Measurements from ENCODE around the gene PRSS58.

Gene PRSS58

GRCh38 chr7:142301923-142302550 lies 44.2 kb upstream of the PRSS58 start:
- Histone ChIP-seq H3K4me2 (ENCODE audit: insufficient read depth, low read length) (peak overlapping the region; percentile 72; the same call in 1 of the 2 replicates), H3K36me3 (ENCODE audit: insufficient read depth, low read length) (no peaks in the 10 kb centered on the region), H3K9me3 (ENCODE audit: insufficient read depth, low read length, severe bottlenecking) (no peaks in the 10 kb centered on the region), H3K4me1 (ENCODE audit: insufficient read depth, low read length) (peaks cover 44% of the 10 kb centered on the region), H2AFZ (ENCODE audit: low read depth, low read length) (0 out of 2 replicates have a peak overlapping the region, but pooled peaks have one; percentile 4), H3K27ac (ENCODE audit: low read length) (peak overlapping the region; percentile 65; the same call in 1 of the 2 replicates), H4K20me1 (ENCODE audit: insufficient read depth, low read length) (no peaks in the 10 kb centered on the region), H3K79me2 (ENCODE audit: insufficient read depth, low read length) (no peaks in the 10 kb centered on the region), H3K27me3 (ENCODE audit: insufficient read depth, low read length, poor library complexity) (no peaks in the 10 kb centered on the region), H3K9ac (ENCODE audit: low read depth, low read length) (no peak overlapping the region), H3K4me3 (ENCODE audit: low read depth in 1 of 2, low read length in 2 of 2) (peak overlapping the region in 1 of 2 experiments; percentile 2; a peak in 1 of 4 replicates)
- peak; percentile 42 for DNase-seq
- ATAC-seq (ENCODE audit: insufficient read depth, low read depth): peak; percentile 34; the same call in 1 of the 3 replicates
- TF ChIP-seq CTCF (IDR thresholded peaks at IDR 0.05; ENCODE audit: borderline replicate concordance, extremely low read depth, low read length, poor library complexity, severe bottlenecking) (peak; percentile 81), EZH2 (IDR thresholded peaks at IDR 0.05; ENCODE audit: borderline replicate concordance, low read depth, low read length, severe bottlenecking) (no peak)

GRCh38 chr7:142301299-142301698 lies 43.4 kb upstream of the PRSS58 start:
- Histone ChIP-seq H3K4me2 (ENCODE audit: insufficient read depth, low read length) (peak overlapping the region; percentile 72), H2AFZ (ENCODE audit: low read depth, low read length) (peak overlapping the region; percentile 67), H3K9me3 (ENCODE audit: insufficient read depth, low read length, severe bottlenecking) (no peaks in the 10 kb centered on the region), H4K20me1 (ENCODE audit: insufficient read depth, low read length) (no peaks in the 10 kb centered on the region), H3K27ac (ENCODE audit: low read length) (peak overlapping the region; percentile 65), H3K4me3 (ENCODE audit: low read depth in 1 of 2, low read length in 2 of 2) (peak overlapping the region in 1 of 2 experiments; percentile 49; a peak in 2 of 4 replicates), H3K4me1 (ENCODE audit: insufficient read depth, low read length) (peaks cover 44% of the 10 kb centered on the region), H3K36me3 (ENCODE audit: insufficient read depth, low read length) (no peaks in the 10 kb centered on the region), H3K27me3 (ENCODE audit: insufficient read depth, low read length, poor library complexity) (no peaks in the 10 kb centered on the region), H3K79me2 (ENCODE audit: insufficient read depth, low read length) (no peaks in the 10 kb centered on the region), H3K9ac (ENCODE audit: low read depth, low read length) (peak overlapping the region; percentile 28)
- peak; percentile 79 for DNase-seq
- TF ChIP-seq CTCF (IDR thresholded peaks at IDR 0.05; ENCODE audit: borderline replicate concordance, extremely low read depth, low read length, poor library complexity, severe bottlenecking): peak; percentile 2
- no peak for TF ChIP-seq EZH2 (IDR thresholded peaks at IDR 0.05; ENCODE audit: borderline replicate concordance, low read depth, low read length, severe bottlenecking)
- ATAC-seq (ENCODE audit: insufficient read depth, low read depth): peak; percentile 84

- DNase-seq: peak; percentile 70
- Histone ChIP-seq H2AFZ (ENCODE audit: low read depth, low read length) (peak overlapping the region; percentile 67), H4K20me1 (ENCODE audit: insufficient read depth, low read length) (no peaks in the 10 kb centered on the region), H3K79me2 (ENCODE audit: insufficient read depth, low read length) (no peaks in the 10 kb centered on the region), H3K27ac (ENCODE audit: low read length) (peak overlapping the region; percentile 65), H3K4me1 (ENCODE audit: insufficient read depth, low read length) (peaks cover 44% of the 10 kb centered on the region), H3K4me2 (ENCODE audit: insufficient read depth, low read length) (peak overlapping the region; percentile 72), H3K36me3 (ENCODE audit: insufficient read depth, low read length) (no peaks in the 10 kb centered on the region), H3K27me3 (ENCODE audit: insufficient read depth, low read length, poor library complexity) (no peaks in the 10 kb centered on the region), H3K4me3 (ENCODE audit: low read depth in 1 of 2, low read length in 2 of 2) (peak overlapping the region in 1 of 2 experiments; percentile 49; a peak in 2 of 4 replicates), H3K9me3 (ENCODE audit: insufficient read depth, low read length, severe bottlenecking) (no peaks in the 10 kb centered on the region), H3K9ac (ENCODE audit: low read depth, low read length) (peak overlapping the region; percentile 28)
- ATAC-seq (ENCODE audit: insufficient read depth, low read depth): peak; percentile 58
- peak; percentile 88 for TF ChIP-seq CTCF (IDR thresholded peaks at IDR 0.05; ENCODE audit: borderline replicate concordance, extremely low read depth, low read length, poor library complexity, severe bottlenecking)
- TF ChIP-seq EZH2 (IDR thresholded peaks at IDR 0.05; ENCODE audit: borderline replicate concordance, low read depth, low read length, severe bottlenecking): no peak
Measured at GRCh38 chr7:142300689-142301088, 42.8 kb upstream of the PRSS58 start.

Data from DND-41 (cell line).